Neural progenitor cell (in vitro differentiated cells): Measurements from ENCODE around the gene C9.

Source experiments
- CTCF ChIP-seq: fragments of 200-600 bp; sonication (generic); IDR thresholded peaks from 2 replicates; pipeline ENCODE4 v1.5.1; 2017; ENCODE audit warnings: antibody characterized with exemption, mild to moderate bottlenecking
- EZH2 ChIP-seq: fragments of 200-600 bp; sonication (generic); IDR thresholded peaks from 2 replicates; pipeline ENCODE4 v1.6.1; 2017; ENCODE audit warnings: antibody characterized with exemption, mild to moderate bottlenecking, moderate library complexity

GRCh38 chr5:39253196-39253595 lies 111.1 kb downstream of the C9 start:
- TF ChIP-seq CTCF, result no peak
- TF ChIP-seq EZH2, result no peak
